DOHH2 (cell line): ENCODE data around the gene OR5AU1.

Experiments
- CTCF ChIP-seq: fragments of 200-600 bp; sonication (generic); IDR thresholded peaks from one replicate; pipeline ENCODE4 v1.5.1; 2014; ENCODE audit warnings: antibody characterized with exemption, mild to moderate bottlenecking, low read depth, low read length; ENCODE audit not compliant: poor library complexity, severe bottlenecking
- EZH2phosphoT487 ChIP-seq: fragments of 200-600 bp; sonication (generic); IDR thresholded peaks from 2 replicates; pipeline ENCODE4 v1.6.1; 2017; ENCODE audit warnings: borderline replicate concordance, mild to moderate bottlenecking, antibody characterized with exemption, low read length, moderate library complexity, mixed read lengths

GRCh38 chr14:21201732-21202462 lies 46.0 kb upstream of the OR5AU1 start:
- no peak for TF ChIP-seq CTCF
- TF ChIP-seq EZH2phosphoT487 = no peak
